BLaER1 treated with 17β-estradiol and CSF1 and Interleukin-3, amounts not matched to agents 10 nM and 100 nM (cell line): ENCODE data around the gene HSBP1L1.
"Not testable (repeated sequence)": the region's sequence is repeated elsewhere in the genome, so short reads cannot be mapped to it uniquely, and the experiment has no call there.

Source experiments
- H3K27ac ChIP-seq, 11 experiments: shearing (Covaris generic); formaldehyde crosslinking; 2 replicates each; pipeline ENCODE4 v1.8.1; 2022
- H3K27me3 ChIP-seq, 11 experiments: shearing (Covaris generic); formaldehyde crosslinking; 2 replicates each; pipeline ENCODE4 v1.8.1; 2022
- H3K36me3 ChIP-seq, 11 experiments: shearing (Covaris generic); formaldehyde crosslinking; 2 replicates each; pipeline ENCODE4 v1.8.1; 2022
- H3K4me1 ChIP-seq, 10 experiments: shearing (Covaris generic); formaldehyde crosslinking; 2 replicates each; pipeline ENCODE4 v1.8.1; 2022
- H3K4me2 ChIP-seq, 11 experiments: shearing (Covaris generic); formaldehyde crosslinking; 2 replicates each; pipeline ENCODE4 v1.8.1; 2022
- H3K4me3 ChIP-seq, 10 experiments: shearing (Covaris generic); formaldehyde crosslinking; 2 replicates each; pipeline ENCODE4 v1.8.1; 2022
- H3K9ac ChIP-seq, 11 experiments: shearing (Covaris generic); formaldehyde crosslinking; 2 replicates each; pipeline ENCODE4 v1.8.1; 2022
- H3K9me3 ChIP-seq, 11 experiments: shearing (Covaris generic); formaldehyde crosslinking; replicated peaks in 1 of 11; 2 replicates each; pipeline ENCODE4 v1.8.1; 2022
- H4K20me1 ChIP-seq, 11 experiments: shearing (Covaris generic); formaldehyde crosslinking; 2 replicates each; pipeline ENCODE4 v1.8.1; 2022
- Cebpa-rat ChIP-seq, 11 experiments: shearing (Covaris generic); IDR thresholded peaks; 2 replicates each; pipeline ENCODE4 v1.8.1; 2022

HSBP1L1 gene

DNA sequence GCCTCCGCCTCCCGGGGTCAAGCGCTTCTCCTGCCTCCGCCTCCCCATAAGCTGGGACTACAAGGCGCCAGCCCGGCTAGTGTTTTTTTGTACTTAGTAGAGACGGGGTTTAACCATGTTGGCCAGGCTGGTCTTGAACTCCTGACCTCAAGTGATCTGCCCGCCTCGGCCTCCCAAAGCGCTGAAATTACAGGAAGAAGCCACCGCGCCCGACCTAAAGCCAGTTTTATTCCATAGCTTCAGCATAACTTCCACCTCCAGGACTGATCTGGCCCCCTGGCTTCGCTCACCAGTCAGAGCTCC lies 24.7 kb downstream of the HSBP1L1 start:
- Histone ChIP-seq H3K9me3 (no peaks in the 10 kb centered on the region), H3K4me1 (peaks cover 21 to 43% (median 27%) of the 10 kb centered on the region in 10 experiments), H4K20me1 (peaks cover 35 to 41% (median 37%) of the 10 kb centered on the region in 11 experiments; a peak in 21 of 22 replicates), H3K9ac (peak overlapping the region; percentile 87 to 96 (median 94)), H3K36me3 (peaks cover 21 to 28% (median 26%) of the 10 kb centered on the region in 11 experiments), H3K27me3 (no peaks in the 10 kb centered on the region), H3K27ac (peak overlapping the region; percentile 85 to 95 (median 92)), H3K4me3 (peak overlapping the region; percentile 69 to 94 (median 84)), H3K4me2 (peak overlapping the region; percentile 86 to 99 (median 92))
- TF ChIP-seq Cebpa-rat (IDR thresholded peaks at IDR 0.05): no peak

- H3K4me1 ChIP-seq: peaks cover 10 to 19% (median 17%) of the 10 kb centered on the region in 10 experiments
- peak overlapping the region in 1 of 11 experiments; percentile 17; a peak in 1 of 22 replicates for H3K9ac ChIP-seq
- no peak for TF ChIP-seq Cebpa-rat (IDR thresholded peaks at IDR 0.05)
- no peak overlapping the region for H3K27ac ChIP-seq
- H3K4me2 ChIP-seq: no peak overlapping the region
- H3K4me3 ChIP-seq: no peak overlapping the region
- peaks cover 11 to 17% (median 14%) of the 10 kb centered on the region in 11 experiments; a peak in 21 of 22 replicates for H4K20me1 ChIP-seq
- peaks cover 0 to 4% (median 2%) of the 10 kb centered on the region in 11 experiments; a peak in 13 of 22 replicates for H3K36me3 ChIP-seq
- no peaks in the 10 kb centered on the region for H3K27me3 ChIP-seq
- no peaks in the 10 kb centered on the region for H3K9me3 ChIP-seq
Observed at GRCh38 chr18:79991494-79991893, 27.1 kb downstream of the HSBP1L1 start.

DNA sequence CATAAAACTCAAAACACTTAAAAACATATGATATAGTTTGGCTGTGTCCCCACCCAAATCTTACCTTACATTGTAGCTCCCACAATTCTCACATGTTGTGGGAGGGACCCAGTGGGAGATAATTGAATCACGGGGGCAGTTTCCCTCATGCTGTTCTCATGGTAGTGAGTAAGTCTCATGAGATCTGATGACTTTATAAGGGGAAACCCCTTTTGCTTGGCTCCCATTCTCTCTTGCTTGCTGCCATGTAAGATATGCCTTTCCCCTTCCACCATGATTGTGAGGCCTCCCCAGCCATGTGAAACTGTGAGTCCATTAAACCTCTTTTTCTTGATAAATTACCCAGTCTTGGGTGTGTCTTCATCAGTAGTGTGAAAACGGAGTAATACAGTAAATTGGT lies 35.3 kb downstream of the HSBP1L1 start:
- H3K9me3 ChIP-seq: peaks cover 28 to 43% (median 38%) of the 10 kb centered on the region in 11 experiments
- H3K4me2 ChIP-seq, H3K4me1 ChIP-seq, H3K4me3 ChIP-seq, H3K27me3 ChIP-seq, H4K20me1 ChIP-seq, H3K27ac ChIP-seq, H3K9ac ChIP-seq: not testable (repeated sequence)
- H3K36me3 ChIP-seq: peaks cover 0 to 19% (median 9%) of the 10 kb centered on the region in 11 experiments; a peak in 9 of 22 replicates

DNA sequence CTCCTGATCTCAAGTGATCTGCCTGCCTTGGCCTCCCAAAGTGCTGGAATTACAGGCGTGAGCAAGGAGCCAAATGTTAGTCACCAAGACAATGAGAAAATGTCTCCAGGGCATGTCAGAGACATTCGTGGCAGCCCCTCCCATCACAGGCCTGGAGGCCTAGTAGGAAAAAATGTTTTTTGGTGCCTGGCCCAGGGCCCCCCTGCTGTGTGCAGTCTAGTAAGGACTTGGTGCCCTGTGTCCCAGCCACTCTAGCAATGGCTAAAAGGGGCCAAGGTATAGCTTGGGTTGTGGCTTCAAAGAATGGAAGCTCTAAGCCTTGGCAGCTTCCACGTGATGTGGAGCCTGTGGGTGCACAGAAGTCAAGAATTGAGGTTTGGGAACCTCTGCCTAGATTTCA lies 36.4 kb downstream of the HSBP1L1 start:
- Histone ChIP-seq H3K9me3 (peaks cover 28 to 43% (median 38%) of the 10 kb centered on the region in 11 experiments), H3K27ac (no peak overlapping the region), H3K36me3 (peaks cover 0 to 19% (median 9%) of the 10 kb centered on the region in 11 experiments; a peak in 9 of 22 replicates)

GRCh38 chr18:80002468-80002867 lies 38.0 kb downstream of the HSBP1L1 start:
- H3K9me3 ChIP-seq: peaks cover 28 to 43% (median 38%) of the 10 kb centered on the region in 11 experiments
- H3K9ac ChIP-seq: no peak overlapping the region
- no peak overlapping the region for H3K27ac ChIP-seq
- H3K4me1 ChIP-seq: no peaks in the 10 kb centered on the region
- H4K20me1 ChIP-seq: no peaks in the 10 kb centered on the region
- H3K27me3 ChIP-seq: no peaks in the 10 kb centered on the region
- TF ChIP-seq Cebpa-rat (IDR thresholded peaks at IDR 0.05): no peak
- no peak overlapping the region for H3K4me2 ChIP-seq
- H3K4me3 ChIP-seq: no peak overlapping the region
- peaks cover 0 to 19% (median 9%) of the 10 kb centered on the region in 11 experiments; a peak in 9 of 22 replicates for H3K36me3 ChIP-seq

More for the DNA sequence above, 36.4 kb downstream of the HSBP1L1 start:
- H4K20me1 ChIP-seq: no peaks in the 10 kb centered on the region
- no peak overlapping the region for H3K4me2 ChIP-seq
- TF ChIP-seq Cebpa-rat (IDR thresholded peaks at IDR 0.05): no peak
- no peaks in the 10 kb centered on the region for H3K4me1 ChIP-seq
- no peak overlapping the region for H3K4me3 ChIP-seq
- no peak overlapping the region for H3K9ac ChIP-seq
- H3K27me3 ChIP-seq: no peaks in the 10 kb centered on the region

- H3K27ac ChIP-seq: no peak overlapping the region
- TF ChIP-seq Cebpa-rat (IDR thresholded peaks at IDR 0.05): no peak
- H3K4me2 ChIP-seq: no peak overlapping the region
- H3K9me3 ChIP-seq: peaks cover 30 to 40% (median 38%) of the 10 kb centered on the region in 11 experiments
- H3K36me3 ChIP-seq: peaks cover 0 to 25% (median 9%) of the 10 kb centered on the region in 11 experiments; a peak in 11 of 22 replicates
- H3K9ac ChIP-seq: no peak overlapping the region
- H3K4me1 ChIP-seq: no peaks in the 10 kb centered on the region
- H4K20me1 ChIP-seq: no peaks in the 10 kb centered on the region
- H3K4me3 ChIP-seq: no peak overlapping the region
- no peaks in the 10 kb centered on the region for H3K27me3 ChIP-seq
Observed at GRCh38 chr18:80004600-80005342, 40.3 kb downstream of the HSBP1L1 start.

GRCh38 chr18:80006724-80007123 lies 42.3 kb downstream of the HSBP1L1 start:
- no peak for TF ChIP-seq Cebpa-rat (IDR thresholded peaks at IDR 0.05)
- H3K9me3 ChIP-seq: peaks cover 23 to 40% (median 32%) of the 10 kb centered on the region in 11 experiments
- no peak overlapping the region for H3K27ac ChIP-seq
- H3K4me2 ChIP-seq: no peak overlapping the region
- no peak overlapping the region for H3K9ac ChIP-seq
- H3K36me3 ChIP-seq: peaks cover 0 to 17% (median 0%) of the 10 kb centered on the region in 11 experiments; a peak in 7 of 22 replicates
- H3K4me1 ChIP-seq: no peaks in the 10 kb centered on the region
- H3K27me3 ChIP-seq: no peaks in the 10 kb centered on the region
- H3K4me3 ChIP-seq: no peak overlapping the region
- no peaks in the 10 kb centered on the region for H4K20me1 ChIP-seq

- TF ChIP-seq Cebpa-rat (IDR thresholded peaks at IDR 0.05): peak in 5 of 11 experiments; percentile 55 to 94 (median 76); a peak in 11 of 22 replicates
- Histone ChIP-seq H3K27ac (no peak overlapping the region), H3K4me3 (no peak overlapping the region), H4K20me1 (no peaks in the 10 kb centered on the region), H3K9ac (no peak overlapping the region), H3K4me2 (no peak overlapping the region), H3K36me3 (peaks cover 0 to 8% (median 0%) of the 10 kb centered on the region in 11 experiments; a peak in 6 of 22 replicates), H3K9me3 (peaks cover 38 to 59% (median 53%) of the 10 kb centered on the region in 11 experiments), H3K27me3 (no peaks in the 10 kb centered on the region), H3K4me1 (no peaks in the 10 kb centered on the region)
Observed at GRCh38 chr18:80009661-80010550, 45.5 kb downstream of the HSBP1L1 start.

GRCh38 chr18:80010551-80010906 lies 46.1 kb downstream of the HSBP1L1 start:
- Histone ChIP-seq H4K20me1 (no peaks in the 10 kb centered on the region), H3K4me2 (no peak overlapping the region), H3K4me3 (no peak overlapping the region)

GRCh38 chr18:80011496-80012137 lies 47.2 kb downstream of the HSBP1L1 start:
- not testable (repeated sequence) for H3K9ac ChIP-seq, H3K27me3 ChIP-seq, H3K36me3 ChIP-seq

More at GRCh38 chr18:80010551-80010906, 46.1 kb downstream of the HSBP1L1 start:
- Histone ChIP-seq H3K27me3 (no peaks in the 10 kb centered on the region), H3K4me1 (no peaks in the 10 kb centered on the region), H3K9me3 (peaks cover 40 to 62% (median 56%) of the 10 kb centered on the region in 11 experiments), H3K9ac (no peak overlapping the region), H3K36me3 (peaks cover 0 to 8% (median 0%) of the 10 kb centered on the region in 11 experiments; a peak in 6 of 22 replicates), H3K27ac (no peak overlapping the region)
- TF ChIP-seq Cebpa-rat (IDR thresholded peaks at IDR 0.05): no peak

More at GRCh38 chr18:80011496-80012137, 47.2 kb downstream of the HSBP1L1 start:
- H3K4me1 ChIP-seq, H4K20me1 ChIP-seq, H3K4me3 ChIP-seq, H3K27ac ChIP-seq, H3K4me2 ChIP-seq: not testable (repeated sequence)
- peaks cover 40 to 62% (median 56%) of the 10 kb centered on the region in 11 experiments for H3K9me3 ChIP-seq
